Effector CD8-positive, alpha-beta T cell (primary cell): ENCODE measurements around the gene ACTR3.

Source experiments
- DNase-seq: peaks from one replicate; lab custom pipeline; 2025; lab: John Stamatoyannopoulos, UW

ACTR3 gene

GRCh38 chr2:113876503-113877387, 13.1 kb upstream of the ACTR3 start:
- DNase-seq: peak; percentile 55

- no peak for DNase-seq
These were observed 11.9 kb upstream of the ACTR3 start for GRCh38 chr2:113877711-113878598.

- DNase-seq: no peak
These were observed 11.1 kb upstream of the ACTR3 start for GRCh38 chr2:113878743-113879142.

- DNase-seq: no peak
These were observed 10.4 kb upstream of the ACTR3 start for GRCh38 chr2:113879457-113879856.

- no peak for DNase-seq
These were observed 3.3 kb upstream of the ACTR3 start for GRCh38 chr2:113886479-113887008.

- DNase-seq: no peak
These were observed 2.7 kb upstream of the ACTR3 start for GRCh38 chr2:113887009-113887792.

GRCh38 chr2:113888641-113889470, 1.0 kb upstream of the ACTR3 start:
- DNase-seq: no peak

- peak; percentile 60 for DNase-seq
These were observed 655 bp downstream of the ACTR3 start for GRCh38 chr2:113890253-113891235.

- DNase-seq: no peak
These were observed 1.5 kb downstream of the ACTR3 start for GRCh38 chr2:113891265-113891959.

- DNase-seq: no peak
These were observed 2.3 kb downstream of the ACTR3 start for GRCh38 chr2:113892004-113892710.

- DNase-seq: no peak
These were observed 4.4 kb downstream of the ACTR3 start for GRCh38 chr2:113894156-113894743.

GRCh38 chr2:113895301-113895700, 5.4 kb downstream of the ACTR3 start:
- no peak for DNase-seq

GRCh38 chr2:113895819-113896563, 6.1 kb downstream of the ACTR3 start:
- no peak for DNase-seq

- DNase-seq: no peak
These were observed 6.9 kb downstream of the ACTR3 start for GRCh38 chr2:113896791-113897190.

GRCh38 chr2:113898081-113898480, 8.2 kb downstream of the ACTR3 start:
- DNase-seq: no peak

- no peak for DNase-seq
These were observed 9.3 kb downstream of the ACTR3 start for GRCh38 chr2:113899166-113899565.

- no peak for DNase-seq
These were observed 12.1 kb downstream of the ACTR3 start for GRCh38 chr2:113901943-113902342.
